Endothelial cell of umbilical vein (primary cell): ENCODE data around the gene AK9.

Source experiments
- CTCF ChIP-seq, 2 donors: IDR thresholded peaks; 1 replicate in 1 of 2; 2 replicates in 1 of 2; pipeline ENCODE4 v1.5.1; 2011; ENCODE audit warnings: low read length in 2 of 2, mild to moderate bottlenecking in 2 of 2, moderate library complexity in 2 of 2, control low read depth in 1 of 2, inconsistent platforms in 1 of 2, low read depth in 1 of 2; ENCODE audit not compliant: insufficient read depth in 1 of 2; ENCODE audit errors: extremely low read depth in 1 of 2
- POLR2A ChIP-seq: IDR thresholded peaks from 2 replicates; pipeline ENCODE4 v1.6.1; 2012; ENCODE audit warnings: low read depth, mild to moderate bottlenecking, control low read depth, low read length

DNA sequence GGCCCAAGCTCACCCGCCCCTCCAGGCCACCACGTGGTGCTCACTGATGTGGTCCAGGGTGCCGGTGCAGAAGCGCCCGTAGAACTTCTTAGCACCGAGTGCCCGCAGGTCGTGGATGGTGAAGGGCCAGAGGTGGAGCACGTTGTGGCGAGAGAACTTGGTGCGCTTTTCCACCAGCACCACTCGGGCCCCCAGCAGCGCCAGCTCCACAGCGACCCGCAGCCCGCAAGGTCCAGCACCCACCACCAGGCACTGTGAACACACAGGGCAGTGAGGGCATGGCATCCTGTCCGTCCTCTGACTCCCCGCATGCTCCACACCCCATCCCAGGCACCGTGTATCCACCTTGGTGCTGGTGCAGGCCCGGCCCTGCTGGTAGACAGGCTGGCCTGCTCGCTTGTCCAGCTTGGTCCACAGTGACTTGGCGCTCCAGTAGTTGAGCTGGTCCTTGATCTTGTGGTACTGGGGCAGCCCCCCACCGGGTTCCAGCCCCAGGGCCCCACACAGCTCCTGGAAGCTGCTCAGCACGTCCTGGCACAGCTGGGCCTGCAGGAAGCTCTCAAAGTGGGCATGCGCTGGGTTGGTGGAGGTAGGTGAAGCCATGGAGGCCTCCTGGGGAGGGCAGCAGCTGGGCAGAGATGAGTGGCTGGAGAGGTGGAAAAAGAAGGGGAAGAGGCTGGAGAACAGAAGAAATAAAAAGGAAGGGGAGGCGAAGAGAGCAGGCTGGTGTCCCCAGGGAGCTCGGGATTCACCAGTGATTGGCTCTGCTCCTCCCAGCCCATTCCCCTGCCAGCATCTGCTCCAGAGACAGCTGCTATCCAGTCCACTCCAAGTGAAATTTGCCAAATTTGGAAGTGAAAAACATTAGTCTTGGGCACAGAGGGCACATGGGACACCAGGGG is 237.2 kb downstream of the AK9 start:
- TF ChIP-seq CTCF (IDR thresholded peaks at IDR 0.05; ENCODE audit: extremely low read depth in 1 of 2, insufficient read depth in 1 of 2, low read depth in 1 of 2, low read length in 2 of 2) (no peak), POLR2A (no peak)
